ENCODE results near the gene UNC93B1.
A peak's percentile ranks its signal among the peaks of the same experiment; 100 is the strongest.

Gene UNC93B1

GRCh38 chr11:68040101-68040956 lies 36.4 kb upstream of the UNC93B1 start:
- no peak for DNase-seq (ENCODE audit: low read depth)

- no peak for DNase-seq (ENCODE audit: low read depth)
These were observed 35.7 kb upstream of the UNC93B1 start for GRCh38 chr11:68039526-68040086.

DNA sequence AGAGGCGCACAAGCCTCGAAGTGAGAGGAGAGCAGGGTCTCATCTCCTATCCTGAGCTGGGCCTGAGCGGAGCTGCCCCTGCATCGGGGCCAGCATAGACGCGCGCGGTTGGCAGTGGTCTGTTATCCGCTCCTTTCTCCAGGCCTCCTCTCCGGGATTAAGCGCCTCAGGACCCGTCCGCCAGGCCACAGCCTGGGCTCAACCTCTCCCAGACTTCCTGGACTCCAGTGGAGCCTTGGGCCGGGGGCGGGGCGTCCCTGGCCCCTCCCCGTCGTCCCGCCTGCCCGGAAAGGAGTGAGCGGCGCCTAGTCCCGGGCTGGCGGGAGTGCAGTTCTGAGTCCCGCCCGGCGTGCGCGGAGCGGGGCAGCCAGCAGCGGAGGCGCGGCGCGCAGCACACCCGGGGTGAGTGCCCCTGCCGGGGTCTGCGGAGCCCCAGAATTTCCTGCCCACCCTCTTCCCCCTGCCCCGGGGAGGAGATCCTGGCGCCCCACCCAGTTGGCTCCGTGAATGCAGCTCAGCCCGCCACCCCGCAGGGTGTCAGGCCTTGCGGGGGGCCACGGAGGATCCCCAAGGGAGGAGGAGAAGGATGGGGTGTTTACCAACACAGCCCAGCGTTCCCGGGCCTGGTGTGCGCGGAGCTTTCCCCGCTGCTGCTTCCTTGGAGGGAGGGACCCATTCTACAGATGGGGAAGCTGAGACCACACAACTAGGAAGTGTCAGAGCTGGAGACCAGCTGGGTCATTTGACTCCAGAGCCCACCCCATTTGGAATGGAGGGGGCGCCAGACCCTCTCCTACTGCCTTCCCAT lies 35.0 kb upstream of the UNC93B1 start, which contains the start of gene TCIRG1:
TSS of gene TCIRG1 (plus strand) at position 308 of the 808 bp plus-strand sequence. CDS start 2,247 bp downstream, outside the sequence.
- no peak for DNase-seq (ENCODE audit: low read depth)

DNA sequence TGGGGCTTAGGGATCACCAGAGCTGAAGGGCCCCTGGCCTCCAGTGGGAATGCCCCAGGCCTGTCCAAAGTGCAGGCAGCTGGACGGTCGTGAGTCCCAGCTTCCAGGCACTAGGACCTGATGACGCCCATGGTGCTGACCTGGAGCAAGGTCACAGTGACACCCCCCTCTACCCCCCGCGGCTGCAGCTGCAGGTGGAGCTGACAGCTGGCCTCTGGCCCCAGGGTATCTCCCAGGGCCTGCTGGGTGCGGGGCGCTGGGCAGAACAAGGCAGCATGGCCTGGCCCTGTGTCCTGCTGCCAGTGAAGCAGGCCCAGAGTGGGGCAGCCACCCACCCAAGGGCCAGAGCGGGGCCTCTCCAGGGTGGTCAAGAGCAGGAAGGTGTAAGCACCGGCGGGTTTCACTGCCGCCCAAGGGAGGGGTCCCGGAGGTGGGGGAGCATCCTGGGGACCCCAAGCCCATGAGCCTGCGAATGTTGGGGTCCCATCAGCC lies 34.4 kb upstream of the UNC93B1 start:
- no peak for DNase-seq (ENCODE audit: low read depth)

DNA sequence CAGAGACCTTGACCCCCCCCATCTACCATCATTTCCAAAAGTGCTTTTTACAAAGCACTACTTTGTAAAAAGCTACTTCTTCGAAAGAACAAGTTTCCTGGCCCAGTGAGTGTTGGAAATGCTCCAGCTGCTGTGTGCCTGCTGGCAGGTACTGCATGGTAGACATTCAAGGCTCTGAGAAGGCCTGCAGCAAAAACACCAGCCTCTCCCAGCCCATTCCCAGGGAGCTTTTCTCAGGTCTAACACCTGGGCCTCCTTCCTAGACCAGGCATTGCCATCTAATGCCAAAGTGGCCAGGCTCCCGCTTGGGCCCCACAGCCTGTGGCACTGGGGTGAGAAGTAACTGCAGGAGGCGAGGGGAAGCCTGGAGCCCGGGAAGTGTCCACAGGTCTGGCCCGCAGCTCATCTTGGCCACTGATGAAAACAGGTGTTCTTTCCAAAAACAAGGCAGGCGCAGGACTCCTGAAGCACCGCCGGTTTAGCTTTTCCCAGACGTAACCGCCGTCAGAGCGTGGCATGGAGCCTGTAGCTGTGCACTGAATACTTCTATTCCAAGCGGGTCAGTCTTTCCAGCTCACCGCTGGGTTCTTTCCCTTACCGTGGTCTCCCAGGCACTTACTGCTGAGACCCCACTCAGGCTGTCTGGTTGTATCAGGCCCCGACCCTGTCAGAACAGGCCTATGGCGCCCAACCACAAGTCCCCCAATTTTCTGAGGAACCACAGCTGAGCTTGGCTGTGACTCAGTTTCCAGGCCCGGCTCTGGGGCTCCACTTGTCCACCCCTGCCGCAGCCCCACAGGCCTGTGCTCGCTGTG lies 33.7 kb upstream of the UNC93B1 start:
- DNase-seq (ENCODE audit: low read depth), result no peak

DNA sequence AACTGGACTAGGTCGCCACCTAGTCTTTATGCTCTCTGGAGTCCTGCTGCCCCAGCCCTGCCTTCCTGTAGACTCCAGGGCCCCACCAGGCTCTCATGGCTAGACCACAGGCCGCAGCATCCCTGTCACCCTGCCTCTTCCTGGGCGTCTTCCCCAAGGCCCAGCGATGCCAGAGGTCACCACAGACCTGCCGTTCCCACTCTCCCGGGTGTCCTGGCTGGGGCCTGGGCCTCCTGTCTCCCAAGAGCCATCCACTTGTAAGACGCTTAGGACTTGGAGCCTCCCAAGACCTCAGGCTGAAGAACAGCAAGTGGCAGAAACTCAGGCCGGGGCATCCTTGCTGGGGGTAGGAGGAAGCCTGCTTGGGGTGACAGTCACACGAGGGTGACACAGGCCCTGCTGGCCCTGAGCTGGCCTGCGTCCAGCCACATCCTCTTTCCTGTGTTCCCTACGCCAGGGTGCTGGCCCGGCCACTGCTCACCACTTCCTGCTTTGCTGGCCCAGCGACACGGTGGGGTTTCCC lies 32.9 kb upstream of the UNC93B1 start:
- DNase-seq (ENCODE audit: low read depth), result no peak

DNA sequence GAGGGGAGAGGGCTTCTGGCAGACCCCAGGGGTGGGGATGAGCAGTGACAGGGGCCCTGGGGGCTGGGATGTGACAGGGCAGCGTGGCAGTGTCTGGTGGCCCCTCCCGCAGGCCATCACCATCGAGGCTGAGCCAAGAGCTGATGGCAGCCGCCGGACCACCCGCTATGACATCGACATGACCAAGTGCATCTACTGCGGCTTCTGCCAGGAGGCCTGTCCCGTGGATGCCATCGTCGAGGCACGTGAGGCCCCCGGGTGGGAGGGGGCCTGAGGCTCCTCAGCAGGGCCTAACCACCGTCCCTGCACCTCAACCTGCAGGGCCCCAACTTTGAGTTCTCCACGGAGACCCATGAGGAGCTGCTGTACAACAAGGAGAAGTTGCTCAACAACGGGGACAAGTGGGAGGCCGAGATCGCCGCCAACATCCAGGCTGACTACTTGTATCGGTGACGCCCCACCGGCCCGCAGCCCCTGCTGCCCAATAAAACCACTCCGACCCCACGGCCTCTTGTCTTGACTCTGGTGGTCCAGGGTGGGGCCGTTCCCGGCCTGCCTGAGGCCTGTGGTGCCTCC lies 32.3 kb upstream of the UNC93B1 start:
- DNase-seq (ENCODE audit: low read depth), result no peak

DNA sequence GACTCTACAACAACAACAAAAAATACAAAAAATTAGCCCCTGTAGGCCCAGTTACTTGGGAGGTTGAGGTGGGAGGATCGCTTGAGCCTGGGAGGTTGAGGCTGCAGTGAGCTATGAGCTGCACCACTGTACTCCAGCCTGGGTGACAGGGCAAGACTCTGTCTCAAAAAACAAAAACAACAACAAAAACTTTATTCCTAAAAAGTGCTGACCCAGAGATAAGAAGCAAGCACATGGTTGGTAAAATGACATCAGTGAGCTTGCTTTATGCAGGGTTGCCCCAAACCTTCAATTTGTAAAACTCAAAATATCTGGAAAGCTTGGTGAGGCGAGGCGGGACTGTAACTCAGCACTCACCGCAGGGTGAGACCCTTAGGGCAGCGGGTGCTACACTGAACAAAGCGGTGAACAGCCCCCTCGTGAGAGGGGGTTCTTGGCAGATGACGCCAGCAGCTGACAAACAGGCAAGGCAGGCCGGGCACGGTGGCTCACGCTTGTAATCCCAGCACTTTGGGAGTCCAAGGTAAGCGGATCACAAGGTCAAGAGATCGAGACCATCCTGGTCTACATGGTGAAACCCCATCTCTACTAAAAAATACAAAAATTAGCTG lies 31.5 kb upstream of the UNC93B1 start:
- no peak for DNase-seq (ENCODE audit: low read depth)

GRCh38 chr11:68033708-68034045 lies 29.8 kb upstream of the UNC93B1 start:
- no peak for DNase-seq (ENCODE audit: low read depth)

DNA sequence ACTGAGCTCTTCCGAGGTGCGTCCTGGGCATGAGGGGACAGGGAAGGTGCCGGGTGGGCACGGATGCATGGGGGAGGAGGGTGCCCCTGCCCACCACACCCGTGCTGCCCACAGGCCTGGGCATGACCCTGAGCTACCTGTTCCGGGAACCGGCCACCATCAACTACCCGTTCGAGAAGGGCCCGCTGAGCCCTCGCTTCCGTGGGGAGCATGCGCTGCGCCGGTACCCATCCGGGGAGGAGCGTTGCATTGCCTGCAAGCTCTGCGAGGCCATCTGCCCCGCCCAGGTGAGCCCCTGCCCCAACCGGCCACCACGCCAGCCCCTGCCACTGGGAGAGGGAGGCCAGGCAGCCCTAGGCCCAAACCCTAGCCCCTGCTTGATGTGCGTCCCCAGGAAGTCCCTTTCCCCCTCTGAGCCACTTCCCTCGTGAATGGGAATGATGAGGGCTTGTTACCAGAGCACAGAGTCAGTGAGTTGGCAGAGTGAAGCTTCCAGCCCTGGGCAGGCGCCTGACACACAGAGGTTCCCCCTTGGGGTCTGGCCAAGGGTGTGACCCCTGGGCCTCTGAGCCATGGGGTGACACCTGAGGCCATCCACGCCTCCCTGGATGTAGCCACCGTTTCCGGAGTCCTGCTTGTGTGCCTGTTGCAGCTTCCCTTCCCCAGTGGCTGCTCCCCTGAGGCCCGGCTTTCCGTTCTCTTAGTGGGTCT lies 29.3 kb upstream of the UNC93B1 start:
- DNase-seq (ENCODE audit: low read depth), result no peak

- no peak for DNase-seq (ENCODE audit: low read depth)
These were observed 28.1 kb upstream of the UNC93B1 start for GRCh38 chr11:68032003-68032402.

DNA sequence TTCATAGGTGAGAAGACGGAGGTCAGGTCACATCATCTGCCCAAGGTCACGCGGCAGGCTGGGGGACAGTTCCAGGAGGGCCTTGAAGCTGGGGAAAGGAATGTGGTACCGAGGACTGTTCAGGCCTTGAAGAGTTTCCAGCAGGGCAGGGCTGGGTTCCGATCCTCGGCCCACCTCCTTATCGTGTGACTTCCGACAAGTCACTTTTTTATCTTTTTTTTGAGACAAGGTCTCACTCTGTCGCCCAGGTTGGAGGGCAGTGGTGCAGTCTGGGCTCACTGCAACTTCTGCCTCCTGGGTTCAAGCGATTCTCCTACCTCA lies 27.2 kb upstream of the UNC93B1 start:
- no peak for DNase-seq (ENCODE audit: low read depth)

DNA sequence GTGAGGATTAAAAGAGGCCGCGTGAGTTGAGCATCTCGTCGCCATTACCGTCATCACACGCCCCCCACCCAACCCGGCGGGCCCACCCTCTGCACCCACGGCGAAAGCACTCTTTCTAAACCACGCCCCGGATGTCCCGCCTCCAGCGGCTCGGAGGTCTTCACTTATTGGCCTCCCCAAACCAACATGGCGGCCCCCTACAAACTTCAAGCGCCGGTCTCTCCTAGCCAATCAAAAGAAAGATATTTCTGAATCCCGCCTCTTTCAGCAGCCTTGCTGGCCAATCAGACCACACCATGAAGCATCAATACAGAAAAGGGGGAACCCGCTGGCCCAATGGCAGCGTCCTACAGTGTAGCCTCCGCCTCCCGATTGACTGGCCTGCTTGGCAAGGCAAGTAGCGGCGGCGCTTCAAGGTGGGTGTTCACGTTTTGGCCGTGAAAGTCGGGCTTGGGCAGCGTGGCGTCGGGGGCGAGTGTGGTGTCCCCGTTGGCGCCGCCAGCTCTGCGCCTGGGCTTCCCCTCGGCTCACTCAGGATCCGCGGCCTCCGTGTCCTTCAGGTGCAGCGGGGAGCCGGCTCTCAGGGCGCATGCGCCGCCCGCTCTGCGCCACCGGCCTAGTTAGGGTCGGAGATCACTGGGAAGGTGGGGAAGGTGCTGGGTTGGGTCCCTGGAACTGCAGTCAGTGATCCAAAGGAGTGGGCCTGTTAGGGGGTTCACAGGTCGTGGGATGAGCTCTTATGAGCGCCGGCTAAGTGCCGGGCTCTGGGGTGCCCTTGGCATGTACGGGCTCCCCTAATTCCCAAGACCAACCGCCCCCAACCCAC lies 26.6 kb upstream of the UNC93B1 start, which contains the start of gene NDUFS8:
TSS of gene NDUFS8 (plus strand) at position 364 of the 826 bp plus-strand sequence. CDS start 1,471 bp downstream, outside the sequence.
- peak; percentile 98 for DNase-seq (ENCODE audit: low read depth)

- no peak for DNase-seq (ENCODE audit: low read depth)
These were observed 25.1 kb upstream of the UNC93B1 start for GRCh38 chr11:68028802-68029545.

- no peak for DNase-seq (ENCODE audit: low read depth)
These were observed 23.8 kb upstream of the UNC93B1 start for GRCh38 chr11:68027667-68028066.

DNA sequence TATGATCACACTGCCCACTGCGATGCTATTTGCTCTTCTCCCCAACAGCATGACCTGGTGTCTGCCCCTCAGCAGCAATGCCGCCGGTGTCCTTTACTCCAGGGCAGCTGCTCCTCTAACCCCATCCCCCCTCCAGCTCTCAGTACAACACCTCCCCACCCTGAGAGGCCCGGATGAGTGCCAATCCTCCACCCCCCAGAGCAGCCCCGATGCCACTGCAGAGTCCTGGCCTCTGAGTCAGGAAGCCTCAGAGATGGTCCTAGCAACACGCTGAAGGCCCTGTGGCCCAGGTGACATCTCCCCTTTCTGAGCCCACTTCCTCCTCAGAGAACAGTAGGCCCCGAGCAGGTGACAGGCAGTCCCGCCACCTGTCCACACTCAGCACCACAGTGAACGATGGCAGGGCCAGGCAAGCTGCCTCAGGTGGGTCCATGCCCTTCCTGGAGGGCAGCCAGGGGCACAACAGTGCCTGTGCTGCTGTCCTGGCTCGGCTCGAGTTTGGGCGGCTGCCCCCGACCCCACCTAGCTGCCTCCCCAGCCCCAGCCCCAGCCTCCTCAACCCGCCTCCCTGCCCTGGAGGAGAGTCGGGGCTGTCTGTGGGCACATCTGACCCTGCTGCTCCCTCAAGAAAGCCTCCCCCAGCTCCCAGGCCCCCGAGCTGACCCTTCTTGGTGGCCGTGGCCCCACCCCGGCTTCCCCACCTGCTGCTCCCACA lies 22.7 kb upstream of the UNC93B1 start:
- no peak for DNase-seq (ENCODE audit: low read depth)

DNA sequence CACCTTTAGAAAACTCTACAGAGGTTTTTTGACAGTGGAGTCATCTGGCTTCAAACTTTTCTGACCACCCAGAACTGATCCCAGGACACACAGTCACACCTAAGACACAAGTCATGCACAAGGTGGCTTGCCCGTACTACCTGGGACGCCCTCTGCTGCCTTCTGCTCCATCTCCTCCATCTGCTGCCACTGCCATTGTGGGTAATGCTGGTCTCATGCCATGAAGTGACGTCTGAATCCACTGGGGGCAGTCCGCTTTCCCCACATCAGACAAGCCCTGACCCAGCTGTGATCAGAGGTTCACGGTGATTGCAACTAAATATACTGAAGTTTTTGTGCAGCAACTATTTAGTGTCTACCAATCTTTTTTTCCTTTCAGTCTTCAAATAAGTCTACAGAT lies 21.1 kb upstream of the UNC93B1 start:
- no peak for DNase-seq (ENCODE audit: low read depth)

GRCh38 chr11:68024508-68024907 lies 20.6 kb upstream of the UNC93B1 start:
- DNase-seq (ENCODE audit: low read depth), result no peak
